GM12878 (cell line): ENCODE results near the gene CLEC2A. TPM values are rescaled to one million over a fixed set of nuclear protein-coding genes. Genes with fewer than 3 reads are reported as not detected.

Source experiments
- CHD4 ChIP-seq: fragments of 200-600 bp; sonication (generic); IDR thresholded peaks from 2 replicates; pipeline ENCODE4 v1.6.1; 2016; ENCODE audit warnings: mild to moderate bottlenecking
- HDAC6 ChIP-seq: fragments of 200-600 bp; sonication (generic); IDR thresholded peaks from one replicate; pipeline ENCODE4 v1.8.0; 2017; ENCODE audit warnings: antibody characterized with exemption; ENCODE audit not compliant: unreplicated experiment
- KDM1A ChIP-seq: fragments of 200-600 bp; sonication (generic); IDR thresholded peaks from 2 replicates; pipeline ENCODE4 v1.6.1; 2016; ENCODE audit warnings: borderline replicate concordance
- MEF2A ChIP-seq: IDR thresholded peaks from 2 replicates; pipeline ENCODE4 v1.6.1; 2011; ENCODE audit warnings: low read depth, mild to moderate bottlenecking, low read length, moderate library complexity; ENCODE audit not compliant: insufficient read depth
- MTA2 ChIP-seq: fragments of 450-650 bp; IDR thresholded peaks from 2 replicates; pipeline ENCODE4 v1.6.1; 2016; ENCODE audit warnings: low read depth, mild to moderate bottlenecking, moderate library complexity
- MYC ChIP-seq: IDR thresholded peaks from 2 replicates; pipeline ENCODE4 v1.6.1; 2011; ENCODE audit warnings: mild to moderate bottlenecking, low read length, moderate library complexity, inconsistent platforms; ENCODE audit not compliant: insufficient read depth, insufficient replicate concordance, insufficient read length, severe bottlenecking
- PAX5 ChIP-seq: IDR thresholded peaks from 2 replicates; pipeline ENCODE4 v1.6.1; 2011; ENCODE audit warnings: low read depth, low read length, borderline replicate concordance
- RAD21 ChIP-seq: IDR thresholded peaks from 2 replicates; pipeline ENCODE4 v1.6.1; 2011; ENCODE audit warnings: mild to moderate bottlenecking, low read depth, low read length, moderate library complexity; ENCODE audit not compliant: insufficient read depth
- RBBP5 ChIP-seq: fragments of 200-600 bp; sonication (generic); conservative IDR thresholded peaks from 2 replicates; pipeline ENCODE4 v1.6.1; 2016
- RCOR1 ChIP-seq: conservative IDR thresholded peaks from 2 replicates; pipeline ENCODE4 v1.6.1; 2012; ENCODE audit warnings: low read depth, low read length, improper control_type of control experiment
- RELA ChIP-seq: fragments of 450-650 bp; IDR thresholded peaks from 2 replicates; pipeline ENCODE4 v1.8.0; 2014; ENCODE audit warnings: borderline replicate concordance; ENCODE audit not compliant: partially characterized antibody
- SRF ChIP-seq, 2 experiments: IDR thresholded peaks; 2 replicates each; pipeline ENCODE4 v1.6.1; 2011; ENCODE audit warnings: low read depth in 2 of 2, low read length in 2 of 2, mild to moderate bottlenecking in 1 of 2, moderate library complexity in 1 of 2
- STAT3 ChIP-seq: IDR thresholded peaks from 2 replicates; pipeline ENCODE4 v1.6.1; 2011; ENCODE audit warnings: low read depth, low read length, improper control_type of control experiment
- SUPT20H ChIP-seq: IDR thresholded peaks from 2 replicates; pipeline ENCODE4 v1.6.1; 2011; ENCODE audit warnings: low read depth, mild to moderate bottlenecking, low read length, moderate library complexity, borderline replicate concordance; ENCODE audit not compliant: control insufficient read depth
- SUZ12 ChIP-seq: fragments of 200-600 bp; sonication (generic); IDR thresholded peaks from one replicate; pipeline ENCODE4 v1.6.1; 2018; ENCODE audit warnings: antibody characterized with exemption, mild to moderate bottlenecking; ENCODE audit not compliant: unreplicated experiment
- TARDBP ChIP-seq: IDR thresholded peaks from 2 replicates; pipeline ENCODE4 v1.6.1; 2016; ENCODE audit warnings: borderline replicate concordance
- TCF7 ChIP-seq: IDR thresholded peaks from 2 replicates; pipeline ENCODE4 v1.6.1; 2014; ENCODE audit warnings: antibody characterized with exemption, borderline replicate concordance
- polyA plus RNA-seq, 11 experiments: library from polyadenylated mRNA; depleted of rRNA in 4 of 11; unstranded in 6 of 11; stranded (reverse) in 5 of 11; fragments of >200 nt; fragmentation: Nextera tagmentation in 4 of 11; fragmentation: Illumina TruSeq in 1 of 11; extraction: Ambion mirVana in 4 of 11; extraction: Trizol in 1 of 11; gene quantifications; 1 replicate in 1 of 11; 2 replicates in 10 of 11; pipeline versions ENCODE4 v1.2.1 to v1.2.3, GENCODE V29; 2011 to 2016; ENCODE audit warnings: inconsistent platforms in 2 of 11, missing spikeins in 2 of 11, low read depth in 1 of 11
- total RNA-seq, 4 experiments: library from RNA; depleted of rRNA in 3 of 4; stranded (reverse); fragments of >200 nt in 3 of 4; fragmentation: Illumina TruSeq in 1 of 4; extraction: Trizol in 1 of 4; gene quantifications; 2 replicates each; pipeline versions ENCODE4 v1.2.1 to v1.2.3, GENCODE V29; 2013 to 2021
- TF ChIP-seq, protein P1 (sequence below): fragments of 150-350 bp; IDR thresholded peaks from 2 replicates; pipeline ENCODE4 v1.6.1; 2014; ENCODE audit warnings: mild to moderate bottlenecking, low read depth, low read length
- TF ChIP-seq, protein P2 (sequence below): fragments of 450-650 bp; IDR thresholded peaks from 2 replicates; pipeline ENCODE4 v1.6.1; 2017; ENCODE audit warnings: low read depth, mild to moderate bottlenecking, moderate library complexity
- TF ChIP-seq, protein P3 (sequence below): IDR thresholded peaks from 2 replicates; pipeline ENCODE4 v1.6.1; 2011; ENCODE audit warnings: low read depth, mild to moderate bottlenecking, low read length, moderate library complexity, borderline replicate concordance; ENCODE audit errors: extremely low read depth
- TF ChIP-seq, protein P4 (sequence below): fragments of 450-650 bp; IDR thresholded peaks from 2 replicates; pipeline ENCODE4 v1.6.1; 2017; ENCODE audit warnings: borderline replicate concordance
- TF ChIP-seq, protein P5 (sequence below): fragments of 450-650 bp; IDR thresholded peaks from 2 replicates; pipeline ENCODE4 v1.6.1; 2016; ENCODE audit warnings: mild to moderate bottlenecking
- TF ChIP-seq, protein P6 (sequence below): fragments of 450-650 bp; IDR thresholded peaks from 2 replicates; pipeline ENCODE4 v1.6.1; 2016; ENCODE audit warnings: mild to moderate bottlenecking

CLEC2A gene
- total and polyA plus RNA-seq, 10 of the 15 experiments (the other 5 are each of a cell fraction or from before 2014, with no cell fraction given), result not detected

DNA sequence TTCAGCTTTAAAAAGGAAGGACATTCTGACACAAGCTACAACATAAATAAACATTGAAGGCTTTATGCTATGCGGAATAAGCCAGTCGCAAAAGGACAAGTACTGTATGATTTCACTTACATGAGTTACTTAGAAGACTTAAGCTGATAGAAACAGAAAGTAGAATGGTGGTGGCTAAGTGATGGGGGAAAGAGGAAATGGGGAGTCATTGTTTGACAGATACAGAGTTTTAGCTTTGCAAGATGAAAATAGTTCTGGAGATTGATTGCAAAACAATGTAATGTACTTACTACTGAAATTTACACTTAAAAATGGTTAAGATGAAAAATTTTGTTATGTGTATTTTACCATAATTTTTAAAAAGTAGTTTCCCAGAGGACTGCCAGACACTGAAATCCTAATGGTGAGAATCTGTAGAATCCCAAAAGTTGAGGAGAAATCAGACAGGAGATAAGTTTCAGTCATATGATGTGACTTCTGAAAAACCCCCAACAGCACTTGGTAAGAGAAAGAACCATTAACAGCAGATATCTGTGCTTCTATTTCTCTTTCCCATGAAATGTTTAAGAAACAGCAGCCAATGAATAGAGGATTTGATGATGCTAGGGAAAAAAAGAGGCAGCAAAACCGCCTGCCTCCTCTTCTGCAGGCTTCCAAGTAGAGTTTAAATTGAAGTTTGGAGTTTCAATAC is 16.6 kb upstream of the CLEC2A start (continued):
- TF ChIP-seq STAT3 (no peak), HDAC6 (no peak), SRF (IDR thresholded peaks at IDR 0.05; ENCODE audit: low read depth in 2 of 2, low read length in 2 of 2) (no peak), RCOR1 (no peak), KDM1A (no peak), RBBP5 (no peak), TARDBP (no peak), MYC (no peak), TCF7 (no peak), MEF2A (no peak), CHD4 (no peak), SUPT20H (no peak), MTA2 (0 out of 2 replicates have a peak, but pooled peaks have one; percentile 45), RELA (no peak), PAX5 (peak; percentile 38; the same call in 1 of the 2 replicates), SUZ12 (no peak), RAD21 (no peak)
- TF ChIP-seq, protein P1, sequence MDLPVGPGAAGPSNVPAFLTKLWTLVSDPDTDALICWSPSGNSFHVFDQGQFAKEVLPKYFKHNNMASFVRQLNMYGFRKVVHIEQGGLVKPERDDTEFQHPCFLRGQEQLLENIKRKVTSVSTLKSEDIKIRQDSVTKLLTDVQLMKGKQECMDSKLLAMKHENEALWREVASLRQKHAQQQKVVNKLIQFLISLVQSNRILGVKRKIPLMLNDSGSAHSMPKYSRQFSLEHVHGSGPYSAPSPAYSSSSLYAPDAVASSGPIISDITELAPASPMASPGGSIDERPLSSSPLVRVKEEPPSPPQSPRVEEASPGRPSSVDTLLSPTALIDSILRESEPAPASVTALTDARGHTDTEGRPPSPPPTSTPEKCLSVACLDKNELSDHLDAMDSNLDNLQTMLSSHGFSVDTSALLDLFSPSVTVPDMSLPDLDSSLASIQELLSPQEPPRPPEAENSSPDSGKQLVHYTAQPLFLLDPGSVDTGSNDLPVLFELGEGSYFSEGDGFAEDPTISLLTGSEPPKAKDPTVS, result no peak
- TF ChIP-seq, protein P2, sequence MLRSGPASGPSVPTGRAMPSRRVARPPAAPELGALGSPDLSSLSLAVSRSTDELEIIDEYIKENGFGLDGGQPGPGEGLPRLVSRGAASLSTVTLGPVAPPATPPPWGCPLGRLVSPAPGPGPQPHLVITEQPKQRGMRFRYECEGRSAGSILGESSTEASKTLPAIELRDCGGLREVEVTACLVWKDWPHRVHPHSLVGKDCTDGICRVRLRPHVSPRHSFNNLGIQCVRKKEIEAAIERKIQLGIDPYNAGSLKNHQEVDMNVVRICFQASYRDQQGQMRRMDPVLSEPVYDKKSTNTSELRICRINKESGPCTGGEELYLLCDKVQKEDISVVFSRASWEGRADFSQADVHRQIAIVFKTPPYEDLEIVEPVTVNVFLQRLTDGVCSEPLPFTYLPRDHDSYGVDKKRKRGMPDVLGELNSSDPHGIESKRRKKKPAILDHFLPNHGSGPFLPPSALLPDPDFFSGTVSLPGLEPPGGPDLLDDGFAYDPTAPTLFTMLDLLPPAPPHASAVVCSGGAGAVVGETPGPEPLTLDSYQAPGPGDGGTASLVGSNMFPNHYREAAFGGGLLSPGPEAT, result peak; percentile 47
- TF ChIP-seq, protein P3, sequence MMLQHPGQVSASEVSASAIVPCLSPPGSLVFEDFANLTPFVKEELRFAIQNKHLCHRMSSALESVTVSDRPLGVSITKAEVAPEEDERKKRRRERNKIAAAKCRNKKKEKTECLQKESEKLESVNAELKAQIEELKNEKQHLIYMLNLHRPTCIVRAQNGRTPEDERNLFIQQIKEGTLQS, result no peak
- TF ChIP-seq, protein P4, sequence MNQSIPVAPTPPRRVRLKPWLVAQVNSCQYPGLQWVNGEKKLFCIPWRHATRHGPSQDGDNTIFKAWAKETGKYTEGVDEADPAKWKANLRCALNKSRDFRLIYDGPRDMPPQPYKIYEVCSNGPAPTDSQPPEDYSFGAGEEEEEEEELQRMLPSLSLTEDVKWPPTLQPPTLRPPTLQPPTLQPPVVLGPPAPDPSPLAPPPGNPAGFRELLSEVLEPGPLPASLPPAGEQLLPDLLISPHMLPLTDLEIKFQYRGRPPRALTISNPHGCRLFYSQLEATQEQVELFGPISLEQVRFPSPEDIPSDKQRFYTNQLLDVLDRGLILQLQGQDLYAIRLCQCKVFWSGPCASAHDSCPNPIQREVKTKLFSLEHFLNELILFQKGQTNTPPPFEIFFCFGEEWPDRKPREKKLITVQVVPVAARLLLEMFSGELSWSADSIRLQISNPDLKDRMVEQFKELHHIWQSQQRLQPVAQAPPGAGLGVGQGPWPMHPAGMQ, result no peak
- TF ChIP-seq, protein P5, sequence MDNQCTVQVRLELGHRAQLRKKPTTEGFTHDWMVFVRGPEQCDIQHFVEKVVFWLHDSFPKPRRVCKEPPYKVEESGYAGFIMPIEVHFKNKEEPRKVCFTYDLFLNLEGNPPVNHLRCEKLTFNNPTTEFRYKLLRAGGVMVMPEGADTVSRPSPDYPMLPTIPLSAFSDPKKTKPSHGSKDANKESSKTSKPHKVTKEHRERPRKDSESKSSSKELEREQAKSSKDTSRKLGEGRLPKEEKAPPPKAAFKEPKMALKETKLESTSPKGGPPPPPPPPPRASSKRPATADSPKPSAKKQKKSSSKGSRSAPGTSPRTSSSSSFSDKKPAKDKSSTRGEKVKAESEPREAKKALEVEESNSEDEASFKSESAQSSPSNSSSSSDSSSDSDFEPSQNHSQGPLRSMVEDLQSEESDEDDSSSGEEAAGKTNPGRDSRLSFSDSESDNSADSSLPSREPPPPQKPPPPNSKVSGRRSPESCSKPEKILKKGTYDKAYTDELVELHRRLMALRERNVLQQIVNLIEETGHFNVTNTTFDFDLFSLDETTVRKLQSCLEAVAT, result no peak
- TF ChIP-seq, protein P6, sequence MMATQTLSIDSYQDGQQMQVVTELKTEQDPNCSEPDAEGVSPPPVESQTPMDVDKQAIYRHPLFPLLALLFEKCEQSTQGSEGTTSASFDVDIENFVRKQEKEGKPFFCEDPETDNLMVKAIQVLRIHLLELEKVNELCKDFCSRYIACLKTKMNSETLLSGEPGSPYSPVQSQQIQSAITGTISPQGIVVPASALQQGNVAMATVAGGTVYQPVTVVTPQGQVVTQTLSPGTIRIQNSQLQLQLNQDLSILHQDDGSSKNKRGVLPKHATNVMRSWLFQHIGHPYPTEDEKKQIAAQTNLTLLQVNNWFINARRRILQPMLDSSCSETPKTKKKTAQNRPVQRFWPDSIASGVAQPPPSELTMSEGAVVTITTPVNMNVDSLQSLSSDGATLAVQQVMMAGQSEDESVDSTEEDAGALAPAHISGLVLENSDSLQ, result peak; percentile 77; the same call in 1 of the 2 replicates
